Liver (tissue), 9 donors: Measurements from ENCODE around the gene GDF10. TPM values are rescaled to one million over a fixed set of nuclear protein-coding genes. Genes with fewer than 3 reads are reported as not detected.

Experiments used
- DNase-seq: peaks from one replicate; pipeline ENCODE4 v3.0.0-alpha.2; 2017; ENCODE audit warnings: low spot score
- H3K27ac ChIP-seq, 2 donors: one replicate each; pipeline ENCODE4 v1.7.0; 2013; ENCODE audit warnings: inconsistent platforms in 2 of 2, low read length in 2 of 2, control low read depth in 1 of 2, low read depth in 1 of 2, mild to moderate bottlenecking in 1 of 2
- H3K27me3 ChIP-seq, 4 donors: one replicate each; pipeline versions ENCODE4 v1.6.1 to v1.7.0; 2013; ENCODE audit warnings: low read length in 3 of 4, inconsistent platforms in 1 of 4, mild to moderate bottlenecking in 1 of 4, moderate library complexity in 1 of 4; ENCODE audit not compliant: control insufficient read depth in 4 of 4, insufficient read depth in 4 of 4
- H3K36me3 ChIP-seq, 4 donors: one replicate each; pipeline versions ENCODE4 v1.6.1 to v1.7.0; 2013; ENCODE audit warnings: low read length in 3 of 4, mild to moderate bottlenecking in 3 of 4, low read depth in 1 of 4, moderate library complexity in 1 of 4; ENCODE audit not compliant: control insufficient read depth in 4 of 4, insufficient read depth in 3 of 4
- H3K4me1 ChIP-seq, 4 donors: one replicate each; pipeline versions ENCODE4 v1.6.1 to v1.7.0; 2013; ENCODE audit warnings: low read length in 3 of 4, mild to moderate bottlenecking in 3 of 4, moderate library complexity in 1 of 4; ENCODE audit not compliant: control insufficient read depth in 4 of 4, insufficient read depth in 4 of 4
- H3K4me3 ChIP-seq, 3 donors: one replicate each; pipeline versions ENCODE4 v1.6.1 to v1.7.0; 2013; ENCODE audit warnings: low read length in 3 of 3, control low read depth in 1 of 3, low read depth in 1 of 3, mild to moderate bottlenecking in 1 of 3
- H3K9ac ChIP-seq, 2 donors: one replicate each; pipeline ENCODE4 v1.7.0; 2013; ENCODE audit warnings: low read length in 2 of 2, mild to moderate bottlenecking in 2 of 2, moderate library complexity in 2 of 2, control low read depth in 1 of 2, low read depth in 1 of 2
- H3K9me3 ChIP-seq, 4 donors: one replicate each; pipeline versions ENCODE4 v1.6.1 to v1.7.0; 2013; ENCODE audit warnings: low read length in 3 of 4; ENCODE audit not compliant: control insufficient read depth in 4 of 4
- ATF3 ChIP-seq: IDR thresholded peaks from 2 replicates; pipeline ENCODE4 v1.6.1; 2016; ENCODE audit warnings: antibody characterized with exemption
- CTCF ChIP-seq: fragments of 150-350 bp; IDR thresholded peaks from 2 replicates; pipeline ENCODE4 v1.5.1; 2017; ENCODE audit warnings: improper control_type of control experiment, low read depth, low read length; ENCODE audit not compliant: missing input control
- EGR1 ChIP-seq, 2 donors: IDR thresholded peaks; 2 replicates each; pipeline ENCODE4 v1.6.1; 2016 to 2018; ENCODE audit warnings: antibody characterized with exemption in 2 of 2, low read depth in 2 of 2
- FOXA2 ChIP-seq: IDR thresholded peaks from 2 replicates; pipeline ENCODE4 v1.6.1; 2016; ENCODE audit warnings: antibody characterized with exemption
- GABPA ChIP-seq, 2 donors: IDR thresholded peaks in 1 of 2; conservative IDR thresholded peaks in 1 of 2; 2 replicates each; pipeline ENCODE4 v1.6.1; 2016; ENCODE audit warnings: antibody characterized with exemption in 2 of 2, mild to moderate bottlenecking in 1 of 2, moderate library complexity in 1 of 2
- HNF4A ChIP-seq, 2 donors: conservative IDR thresholded peaks; 2 replicates each; pipeline ENCODE4 v1.6.1; 2016; ENCODE audit warnings: antibody characterized with exemption in 2 of 2, mild to moderate bottlenecking in 2 of 2
- HNF4G ChIP-seq: IDR thresholded peaks from 2 replicates; pipeline ENCODE4 v1.6.1; 2016; ENCODE audit warnings: antibody characterized with exemption
- JUND ChIP-seq, 2 donors: IDR thresholded peaks; 2 replicates each; pipeline ENCODE4 v1.6.1; 2016; ENCODE audit warnings: antibody characterized with exemption in 2 of 2
- MAX ChIP-seq: IDR thresholded peaks from 2 replicates; pipeline ENCODE4 v1.6.1; 2016; ENCODE audit warnings: antibody characterized with exemption
- RAD21 ChIP-seq, 2 donors: IDR thresholded peaks; 2 replicates each; pipeline ENCODE4 v1.6.1; 2016; ENCODE audit warnings: antibody characterized with exemption in 2 of 2, mild to moderate bottlenecking in 2 of 2
- REST ChIP-seq: IDR thresholded peaks from 2 replicates; pipeline ENCODE4 v1.6.1; 2016; ENCODE audit warnings: antibody characterized with exemption, mild to moderate bottlenecking
- TAF1 ChIP-seq: conservative IDR thresholded peaks from 2 replicates; pipeline ENCODE4 v1.6.1; 2016; ENCODE audit warnings: antibody characterized with exemption, mild to moderate bottlenecking
- ZBTB33 ChIP-seq: IDR thresholded peaks from 2 replicates; pipeline ENCODE4 v1.6.1; 2016; ENCODE audit warnings: antibody characterized with exemption
- WGBS: extraction: QIAGEN DNeasy Blood & Tissue Kit; methylation state at CpG from one replicate; pipeline ENCODE4 v1.1.7; 2013; 5-methylcytosine and 5-hydroxymethylcytosine counted together
- polyA plus RNA-seq, 2 donors: library from polyadenylated mRNA; stranded (reverse) in 1 of 2; unstranded in 1 of 2; fragments of 200-250 nt in 1 of 2; fragments of >200 nt in 1 of 2; fragmentation: Nextera tagmentation in 1 of 2; extraction: Ambion mirVana in 1 of 2; gene quantifications; one replicate each; pipeline versions ENCODE4 v1.2.1 to v1.2.3, GENCODE V29; 2013 to 2015
- total RNA-seq, 2 donors: library from RNA; depleted of rRNA; stranded (reverse); fragments of >200 nt; gene quantifications; one replicate each; pipeline ENCODE4 v1.2.3, GENCODE V29; 2014
- donor health status: healthy.
- donor health status: healthy.
- donor health status: healthy.
- donor health status: healthy.
- donor health status: healthy.

Gene GDF10
- total and polyA plus RNA-seq, 4 donors: under 0.01 to 0.28 (median 0.11) TPM

GRCh38 chr10:47289921-47290320 is 10.1 kb upstream of the GDF10 start:
- Histone ChIP-seq H3K9ac (no peak overlapping the region), H3K4me3 (no peak overlapping the region), H3K4me1 (no peaks in the 10 kb centered on the region), H3K27ac (no peak overlapping the region), H3K27me3 (peaks cover 0 to 3% (median 0%) of the 10 kb centered on the region in 4 donors), H3K9me3 (no peaks in the 10 kb centered on the region), H3K36me3 (no peaks in the 10 kb centered on the region)
- DNase-seq: no peak
- TF ChIP-seq HNF4A (conservative IDR thresholded peaks at IDR 0.05) (no peak), MAX (no peak), FOXA2 (no peak), ATF3 (no peak), REST (no peak), ZBTB33 (no peak), GABPA (IDR thresholded peaks at IDR 0.05 in 1 of 2, conservative IDR thresholded peaks at IDR 0.05 in 1 of 2) (no peak), CTCF (no peak)
- 94% methylated on average over 6 of the region's 6 CpGs for WGBS

GRCh38 chr10:47290338-47290737 is 9.7 kb upstream of the GDF10 start:
- no peaks in the 10 kb centered on the region for H3K4me1 ChIP-seq
- no peak overlapping the region for H3K4me3 ChIP-seq
- no peak overlapping the region for H3K9ac ChIP-seq
- H3K27ac ChIP-seq: no peak overlapping the region
- no peak for DNase-seq
- H3K9me3 ChIP-seq: no peaks in the 10 kb centered on the region
- peaks cover 0 to 3% (median 0%) of the 10 kb centered on the region in 4 donors for H3K27me3 ChIP-seq
- no peaks in the 10 kb centered on the region for H3K36me3 ChIP-seq
- no peak for TF ChIP-seq JUND (IDR thresholded peaks at IDR 0.05)
- TF ChIP-seq RAD21 (IDR thresholded peaks at IDR 0.05): no peak
- TF ChIP-seq TAF1: no peak
- TF ChIP-seq HNF4G: no peak
- no peak for TF ChIP-seq EGR1 (IDR thresholded peaks at IDR 0.05; ENCODE audit: low read depth in 2 of 2)
- WGBS: 76% methylated on average over 3 of the region's 3 CpGs
